ENCODE data around the gene ASNS.
"Not testable (repeated sequence)": the region's sequence is repeated elsewhere in the genome, so short reads cannot be mapped to it uniquely, and the experiment has no call there.

GRCh38 chr7:97921254-97921653, 49.0 kb upstream of the ASNS start:
- TF ChIP-seq, protein P1, sequence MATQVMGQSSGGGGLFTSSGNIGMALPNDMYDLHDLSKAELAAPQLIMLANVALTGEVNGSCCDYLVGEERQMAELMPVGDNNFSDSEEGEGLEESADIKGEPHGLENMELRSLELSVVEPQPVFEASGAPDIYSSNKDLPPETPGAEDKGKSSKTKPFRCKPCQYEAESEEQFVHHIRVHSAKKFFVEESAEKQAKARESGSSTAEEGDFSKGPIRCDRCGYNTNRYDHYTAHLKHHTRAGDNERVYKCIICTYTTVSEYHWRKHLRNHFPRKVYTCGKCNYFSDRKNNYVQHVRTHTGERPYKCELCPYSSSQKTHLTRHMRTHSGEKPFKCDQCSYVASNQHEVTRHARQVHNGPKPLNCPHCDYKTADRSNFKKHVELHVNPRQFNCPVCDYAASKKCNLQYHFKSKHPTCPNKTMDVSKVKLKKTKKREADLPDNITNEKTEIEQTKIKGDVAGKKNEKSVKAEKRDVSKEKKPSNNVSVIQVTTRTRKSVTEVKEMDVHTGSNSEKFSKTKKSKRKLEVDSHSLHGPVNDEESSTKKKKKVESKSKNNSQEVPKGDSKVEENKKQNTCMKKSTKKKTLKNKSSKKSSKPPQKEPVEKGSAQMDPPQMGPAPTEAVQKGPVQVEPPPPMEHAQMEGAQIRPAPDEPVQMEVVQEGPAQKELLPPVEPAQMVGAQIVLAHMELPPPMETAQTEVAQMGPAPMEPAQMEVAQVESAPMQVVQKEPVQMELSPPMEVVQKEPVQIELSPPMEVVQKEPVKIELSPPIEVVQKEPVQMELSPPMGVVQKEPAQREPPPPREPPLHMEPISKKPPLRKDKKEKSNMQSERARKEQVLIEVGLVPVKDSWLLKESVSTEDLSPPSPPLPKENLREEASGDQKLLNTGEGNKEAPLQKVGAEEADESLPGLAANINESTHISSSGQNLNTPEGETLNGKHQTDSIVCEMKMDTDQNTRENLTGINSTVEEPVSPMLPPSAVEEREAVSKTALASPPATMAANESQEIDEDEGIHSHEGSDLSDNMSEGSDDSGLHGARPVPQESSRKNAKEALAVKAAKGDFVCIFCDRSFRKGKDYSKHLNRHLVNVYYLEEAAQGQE (IDR thresholded peaks at IDR 0.05; ENCODE audit: low read depth, low read length): not testable (repeated sequence)
- not testable (repeated sequence) for TF ChIP-seq USF2 (IDR thresholded peaks at IDR 0.05; ENCODE audit: borderline replicate concordance, low read depth, low read length); MXI1 (IDR thresholded peaks at IDR 0.05; ENCODE audit: low read depth, low read length); FOXM1 (IDR thresholded peaks at IDR 0.05; ENCODE audit: low read depth); EP300 (IDR thresholded peaks at IDR 0.05; ENCODE audit: borderline replicate concordance in 1 of 2, low read depth in 1 of 2, low read length in 1 of 2); RFX5 (IDR thresholded peaks at IDR 0.05; ENCODE audit: low read length); YY1 (IDR thresholded peaks at IDR 0.05; ENCODE audit: low read depth); GABPA (IDR thresholded peaks at IDR 0.05; ENCODE audit: low read depth); SMC3 (IDR thresholded peaks at IDR 0.05; ENCODE audit: low read depth, low read length)
- TF ChIP-seq, protein P2, sequence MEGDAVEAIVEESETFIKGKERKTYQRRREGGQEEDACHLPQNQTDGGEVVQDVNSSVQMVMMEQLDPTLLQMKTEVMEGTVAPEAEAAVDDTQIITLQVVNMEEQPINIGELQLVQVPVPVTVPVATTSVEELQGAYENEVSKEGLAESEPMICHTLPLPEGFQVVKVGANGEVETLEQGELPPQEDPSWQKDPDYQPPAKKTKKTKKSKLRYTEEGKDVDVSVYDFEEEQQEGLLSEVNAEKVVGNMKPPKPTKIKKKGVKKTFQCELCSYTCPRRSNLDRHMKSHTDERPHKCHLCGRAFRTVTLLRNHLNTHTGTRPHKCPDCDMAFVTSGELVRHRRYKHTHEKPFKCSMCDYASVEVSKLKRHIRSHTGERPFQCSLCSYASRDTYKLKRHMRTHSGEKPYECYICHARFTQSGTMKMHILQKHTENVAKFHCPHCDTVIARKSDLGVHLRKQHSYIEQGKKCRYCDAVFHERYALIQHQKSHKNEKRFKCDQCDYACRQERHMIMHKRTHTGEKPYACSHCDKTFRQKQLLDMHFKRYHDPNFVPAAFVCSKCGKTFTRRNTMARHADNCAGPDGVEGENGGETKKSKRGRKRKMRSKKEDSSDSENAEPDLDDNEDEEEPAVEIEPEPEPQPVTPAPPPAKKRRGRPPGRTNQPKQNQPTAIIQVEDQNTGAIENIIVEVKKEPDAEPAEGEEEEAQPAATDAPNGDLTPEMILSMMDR (IDR thresholded peaks at IDR 0.05): not testable (repeated sequence)

Data from SK-N-SH (cell line).